ENCODE data around the gene UQCRH.

UQCRH gene

DNA sequence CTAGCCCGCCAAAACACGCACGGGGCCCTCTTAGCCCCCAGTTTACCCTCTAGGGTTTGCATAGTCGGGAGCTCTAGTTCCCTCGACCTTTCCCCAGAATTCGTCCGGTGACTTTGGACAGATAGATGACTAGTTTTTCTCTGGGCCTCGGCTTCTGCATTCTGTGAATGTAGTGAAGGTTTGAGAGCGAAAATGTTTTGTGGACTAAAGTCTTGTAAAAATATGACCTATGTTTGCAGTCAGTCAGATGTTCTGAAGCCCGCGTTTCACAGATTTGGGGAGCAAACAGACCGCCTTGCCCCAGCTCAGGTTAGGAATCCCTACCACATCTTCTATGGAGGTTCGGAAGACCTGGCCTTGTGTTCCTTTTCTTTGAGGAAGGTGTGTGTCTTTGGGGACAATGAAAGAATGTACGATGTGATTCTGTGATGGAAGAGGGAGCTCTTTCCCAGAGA lies 401 bp downstream of the UQCRH start:
- H4K20me1 ChIP-seq (ENCODE audit: insufficient read depth, low read length, poor library complexity, severe bottlenecking) = peaks cover 71% of the 10 kb centered on the region
- H3K79me2 ChIP-seq (ENCODE audit: insufficient read depth, low read length) = peaks cover 95% of the 10 kb centered on the region
- no peaks in the 10 kb centered on the region for H3K9me3 ChIP-seq (ENCODE audit: insufficient read depth, low read depth, low read length)
- peak overlapping the region; percentile 80 for H2AFZ ChIP-seq (ENCODE audit: low read length)
- peak overlapping the region; percentile 87 for H3K9ac ChIP-seq (ENCODE audit: low read depth, low read length, poor library complexity, severe bottlenecking)
- 0 out of 2 replicates have a peak, but pooled peaks cover 2% of the 10 kb centered on the region for H3K36me3 ChIP-seq (ENCODE audit: insufficient read depth, low read length)
- no peaks in the 10 kb centered on the region for H3F3A ChIP-seq (ENCODE audit: low read depth)
- no peak for TF ChIP-seq EZH2phosphoT487 (IDR thresholded peaks at IDR 0.05; ENCODE audit: borderline replicate concordance)
- TF ChIP-seq, protein P1, sequence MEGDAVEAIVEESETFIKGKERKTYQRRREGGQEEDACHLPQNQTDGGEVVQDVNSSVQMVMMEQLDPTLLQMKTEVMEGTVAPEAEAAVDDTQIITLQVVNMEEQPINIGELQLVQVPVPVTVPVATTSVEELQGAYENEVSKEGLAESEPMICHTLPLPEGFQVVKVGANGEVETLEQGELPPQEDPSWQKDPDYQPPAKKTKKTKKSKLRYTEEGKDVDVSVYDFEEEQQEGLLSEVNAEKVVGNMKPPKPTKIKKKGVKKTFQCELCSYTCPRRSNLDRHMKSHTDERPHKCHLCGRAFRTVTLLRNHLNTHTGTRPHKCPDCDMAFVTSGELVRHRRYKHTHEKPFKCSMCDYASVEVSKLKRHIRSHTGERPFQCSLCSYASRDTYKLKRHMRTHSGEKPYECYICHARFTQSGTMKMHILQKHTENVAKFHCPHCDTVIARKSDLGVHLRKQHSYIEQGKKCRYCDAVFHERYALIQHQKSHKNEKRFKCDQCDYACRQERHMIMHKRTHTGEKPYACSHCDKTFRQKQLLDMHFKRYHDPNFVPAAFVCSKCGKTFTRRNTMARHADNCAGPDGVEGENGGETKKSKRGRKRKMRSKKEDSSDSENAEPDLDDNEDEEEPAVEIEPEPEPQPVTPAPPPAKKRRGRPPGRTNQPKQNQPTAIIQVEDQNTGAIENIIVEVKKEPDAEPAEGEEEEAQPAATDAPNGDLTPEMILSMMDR (conservative IDR thresholded peaks at IDR 0.05; ENCODE audit: low read length) = no peak
- no peaks in the 10 kb centered on the region for H3K9me2 ChIP-seq (replicated peaks; ENCODE audit: low read depth, low read length)
- peak overlapping the region; percentile 93 for H3K4me2 ChIP-seq (ENCODE audit: low read depth, low read length, poor library complexity, severe bottlenecking)
- peak overlapping the region; percentile 81 for H3K4me3 ChIP-seq (ENCODE audit: low read length, poor library complexity, severe bottlenecking)
- H3K27me3 ChIP-seq (ENCODE audit: insufficient read depth, low read length, poor library complexity, severe bottlenecking) = peaks cover 4% of the 10 kb centered on the region
- peaks cover 54% of the 10 kb centered on the region for H3K4me1 ChIP-seq (ENCODE audit: insufficient read depth, low read length, poor library complexity, severe bottlenecking)

DNA sequence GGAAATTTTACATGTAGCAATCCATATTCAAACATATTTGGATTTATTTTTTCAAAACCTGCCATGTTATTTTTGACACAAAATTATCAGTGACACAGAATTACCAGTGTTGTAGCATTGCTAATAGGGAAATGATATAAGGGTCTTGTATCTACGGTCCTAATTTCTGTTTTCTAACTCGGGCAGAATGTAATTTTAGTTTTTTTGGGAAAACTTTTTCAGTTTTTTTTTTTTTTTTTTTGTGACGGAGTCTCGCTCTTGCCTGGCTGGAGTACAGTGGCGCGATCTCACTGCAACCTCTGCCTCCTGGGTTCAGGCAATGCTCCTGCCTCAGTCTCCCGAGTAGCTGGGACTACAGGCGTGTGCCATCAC lies 2.6 kb downstream of the UQCRH start:
- H3K79me2 ChIP-seq (ENCODE audit: insufficient read depth, low read length) = peaks cover 89% of the 10 kb centered on the region
- no peak for TF ChIP-seq EZH2phosphoT487 (IDR thresholded peaks at IDR 0.05; ENCODE audit: borderline replicate concordance)
- TF ChIP-seq, protein P1 (conservative IDR thresholded peaks at IDR 0.05; ENCODE audit: low read length) = no peak
- no peak overlapping the region for H2AFZ ChIP-seq (ENCODE audit: low read length)
- no peaks in the 10 kb centered on the region for H3F3A ChIP-seq (ENCODE audit: low read depth)
- peaks cover 4% of the 10 kb centered on the region for H3K27me3 ChIP-seq (ENCODE audit: insufficient read depth, low read length, poor library complexity, severe bottlenecking)
- H3K9ac ChIP-seq (ENCODE audit: low read depth, low read length, poor library complexity, severe bottlenecking) = peak overlapping the region; percentile 71
- H3K4me2 ChIP-seq (ENCODE audit: low read depth, low read length, poor library complexity, severe bottlenecking) = peak overlapping the region; percentile 80
- no peaks in the 10 kb centered on the region for H3K9me3 ChIP-seq (ENCODE audit: insufficient read depth, low read depth, low read length)
- peaks cover 57% of the 10 kb centered on the region for H4K20me1 ChIP-seq (ENCODE audit: insufficient read depth, low read length, poor library complexity, severe bottlenecking)
- H3K4me3 ChIP-seq (ENCODE audit: low read length, poor library complexity, severe bottlenecking) = peak overlapping the region; percentile 68
- no peaks in the 10 kb centered on the region for H3K9me2 ChIP-seq (replicated peaks; ENCODE audit: low read depth, low read length)
- peaks cover 38% of the 10 kb centered on the region for H3K4me1 ChIP-seq (ENCODE audit: insufficient read depth, low read length, poor library complexity, severe bottlenecking)
- peaks cover 16% of the 10 kb centered on the region; the same call in 1 of the 2 replicates for H3K36me3 ChIP-seq (ENCODE audit: insufficient read depth, low read length)

DNA sequence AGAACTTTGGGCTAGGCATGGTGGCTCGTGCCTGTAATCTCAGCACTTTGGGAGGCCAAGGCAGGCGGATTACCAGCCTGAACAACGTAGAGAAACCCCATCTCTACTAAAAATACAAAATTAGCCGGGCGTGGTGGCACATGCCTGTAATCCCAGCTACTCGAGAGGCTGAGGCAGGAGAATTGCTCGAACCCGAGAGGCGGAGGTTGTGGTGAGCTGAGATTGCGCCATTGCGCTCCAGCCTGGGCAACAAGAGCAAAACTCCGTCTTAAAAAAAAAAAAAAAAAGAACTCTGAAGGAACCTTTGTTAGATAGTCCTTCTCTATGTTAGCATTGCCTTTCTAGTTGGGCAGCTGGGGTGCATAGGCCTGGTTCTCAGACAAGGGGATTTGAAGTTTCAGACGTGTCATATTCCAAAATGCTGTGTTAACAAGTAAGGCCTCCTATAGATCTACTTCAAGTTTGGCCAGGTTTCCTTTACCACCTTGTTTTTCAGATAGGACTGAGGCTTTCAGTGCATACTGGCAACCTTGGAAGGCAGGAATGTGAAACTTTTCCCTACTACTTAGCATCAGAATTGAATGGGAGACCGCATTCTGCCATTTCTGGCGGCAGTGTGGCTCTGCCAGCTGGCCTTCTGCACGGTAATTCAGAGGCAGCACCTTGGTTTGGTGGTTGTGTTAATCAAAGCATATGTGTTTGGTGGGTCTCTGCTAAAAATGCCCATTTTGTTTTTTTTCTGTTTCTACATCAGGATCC lies 6.1 kb downstream of the UQCRH start:
- no peaks in the 10 kb centered on the region; the same call in 1 of the 2 replicates for H3F3A ChIP-seq (ENCODE audit: low read depth)
- peaks cover 59% of the 10 kb centered on the region for H3K79me2 ChIP-seq (ENCODE audit: insufficient read depth, low read length)
- H3K9me2 ChIP-seq (replicated peaks; ENCODE audit: low read depth, low read length) = no peaks in the 10 kb centered on the region
- peak overlapping the region; percentile 80 for H3K4me2 ChIP-seq (ENCODE audit: low read depth, low read length, poor library complexity, severe bottlenecking)
- no peaks in the 10 kb centered on the region for H3K27me3 ChIP-seq (ENCODE audit: insufficient read depth, low read length, poor library complexity, severe bottlenecking)
- peaks cover 45% of the 10 kb centered on the region for H3K36me3 ChIP-seq (ENCODE audit: insufficient read depth, low read length)
- H3K4me1 ChIP-seq (ENCODE audit: insufficient read depth, low read length, poor library complexity, severe bottlenecking) = peaks cover 33% of the 10 kb centered on the region
- TF ChIP-seq EZH2phosphoT487 (IDR thresholded peaks at IDR 0.05; ENCODE audit: borderline replicate concordance) = no peak
- TF ChIP-seq, protein P1 (conservative IDR thresholded peaks at IDR 0.05; ENCODE audit: low read length) = no peak
- H4K20me1 ChIP-seq (ENCODE audit: insufficient read depth, low read length, poor library complexity, severe bottlenecking) = peaks cover 39% of the 10 kb centered on the region
- no peaks in the 10 kb centered on the region for H3K9me3 ChIP-seq (ENCODE audit: insufficient read depth, low read depth, low read length)
- H3K9ac ChIP-seq (ENCODE audit: low read depth, low read length, poor library complexity, severe bottlenecking) = no peak overlapping the region
- no peak overlapping the region for H2AFZ ChIP-seq (ENCODE audit: low read length)
- no peak overlapping the region for H3K4me3 ChIP-seq (ENCODE audit: low read length, poor library complexity, severe bottlenecking)
